ENCODE results near the gene WFDC12. TPM values are rescaled to one million over a fixed set of nuclear protein-coding genes. Genes with fewer than 3 reads are reported as not detected.

WFDC12 gene
- total and polyA plus RNA-seq, 10 donors, result not detected

Other genes with a start within 250 kb of the WFDC12 start
- 100 to 1,000 TPM; 147 to 237 (median 210) TPM for gene YWHAB, start 238.8 kb downstream of the WFDC12 start, total RNA-seq
- 100 to 1,000 TPM in 1 of 3 donors, 10 to 100 TPM in 2; 85.8 to 107 (median 96.7) TPM for gene YWHAB, start 238.8 kb downstream of the WFDC12 start, polyA plus RNA-seq
- 10 to 100 TPM; 27.0 to 51.6 (median 34.2) TPM for gene PABPC1L, start 214.4 kb downstream of the WFDC12 start, total RNA-seq
- gene PABPC1L, start 214.4 kb downstream of the WFDC12 start, polyA plus RNA-seq, result 10 to 100 TPM; 31.9 to 61.4 (median 32.8) TPM
- 10 to 100 TPM; 11.6 to 18.0 (median 15.5) TPM for gene TOMM34, start 164.1 kb downstream of the WFDC12 start, total RNA-seq
- 10 to 100 TPM; 13.6 to 19.4 (median 18.4) TPM for gene TOMM34, start 164.1 kb downstream of the WFDC12 start, polyA plus RNA-seq
- 100 to 1,000 TPM; 115 to 241 (median 130) TPM for gene STK4, start 158.0 kb downstream of the WFDC12 start, total RNA-seq
- 10 to 100 TPM; 19.0 to 26.5 (median 19.7) TPM for gene STK4, start 158.0 kb downstream of the WFDC12 start, polyA plus RNA-seq
- gene KCNS1, start 23.3 kb downstream of the WFDC12 start, total RNA-seq, result not detected
- gene KCNS1, start 23.3 kb downstream of the WFDC12 start, polyA plus RNA-seq, result under 1 TPM in 2 of 3 donors, not detected in 1; 0.05 to 0.06 TPM
- gene WFDC5, start 9.3 kb downstream of the WFDC12 start, total RNA-seq, result not detected
- gene WFDC5, start 9.3 kb downstream of the WFDC12 start, polyA plus RNA-seq, result not detected
- gene PI3, start 50.4 kb upstream of the WFDC12 start, total RNA-seq, result 10 to 100 TPM in 2 of 7 donors, 1 to 10 TPM in 3, not detected in 2; 1.8 to 22.8 (median 3.5) TPM
- 1 to 10 TPM in 2 of 3 donors, not detected in 1; 1.7 TPM for gene PI3, start 50.4 kb upstream of the WFDC12 start, polyA plus RNA-seq
- under 1 TPM in 1 of 7 donors, not detected in 6; 0.72 TPM for gene SEMG1, start 82.6 kb upstream of the WFDC12 start, total RNA-seq
- not detected for gene SEMG1, start 82.6 kb upstream of the WFDC12 start, polyA plus RNA-seq
- not detected for gene SEMG2, start 96.9 kb upstream of the WFDC12 start, total RNA-seq
- gene SEMG2, start 96.9 kb upstream of the WFDC12 start, polyA plus RNA-seq, result not detected
- 10 to 100 TPM in 3 of 7 donors, 1 to 10 TPM in 4; 2.9 to 26.9 (median 9.0) TPM for gene SLPI, start 130.1 kb upstream of the WFDC12 start, total RNA-seq
- 10 to 100 TPM in 1 of 3 donors, 1 to 10 TPM in 2; 5.1 to 11.9 (median 8.4) TPM for gene SLPI, start 130.1 kb upstream of the WFDC12 start, polyA plus RNA-seq
- gene RBPJL, start 182.4 kb upstream of the WFDC12 start, total RNA-seq, result not detected
- under 1 TPM in 2 of 3 donors, not detected in 1; 0.05 to 0.09 TPM for gene RBPJL, start 182.4 kb upstream of the WFDC12 start, polyA plus RNA-seq
- not detected for gene MATN4, start 183.8 kb upstream of the WFDC12 start, total RNA-seq
- gene MATN4, start 183.8 kb upstream of the WFDC12 start, polyA plus RNA-seq, result under 1 TPM in 2 of 3 donors, not detected in 1; 0.19 to 0.52 TPM
- gene SDC4, start 224.0 kb upstream of the WFDC12 start, total RNA-seq, result 10 to 100 TPM; 27.2 to 56.1 (median 39.7) TPM
- 10 to 100 TPM; 10.4 to 21.0 (median 15.5) TPM for gene SDC4, start 224.0 kb upstream of the WFDC12 start, polyA plus RNA-seq
- gene SYS1, start 238.7 kb upstream of the WFDC12 start, total RNA-seq, result 10 to 100 TPM; 23.7 to 69.8 (median 35.3) TPM
- gene SYS1, start 238.7 kb upstream of the WFDC12 start, polyA plus RNA-seq, result 10 to 100 TPM; 15.1 to 22.2 (median 21.6) TPM

Measured in spleen (tissue), 10 donors.